Measurements from ENCODE around the gene WNT5B.

The WNT5B gene

GRCh38 chr12:1638203-1638602 lies 9.2 kb downstream of the WNT5B start:
- Histone ChIP-seq H3K4me1 (ENCODE audit: control insufficient read depth, insufficient read depth, low read length) (peaks cover 3% of the 10 kb centered on the region), H3K4me3 (ENCODE audit: low read length) (no peak overlapping the region), H3K36me3 (ENCODE audit: control insufficient read depth, insufficient read depth, low read length) (no peaks in the 10 kb centered on the region), H3K9ac (ENCODE audit: low read length) (no peak overlapping the region), H3K27me3 (ENCODE audit: control insufficient read depth, insufficient read depth, low read length) (peaks cover 5% of the 10 kb centered on the region), H3K9me3 (ENCODE audit: control insufficient read depth, low read length) (no peaks in the 10 kb centered on the region)

GRCh38 chr12:1639538-1639937 lies 10.5 kb downstream of the WNT5B start:
- Histone ChIP-seq H3K4me3 (ENCODE audit: low read length) (no peak overlapping the region), H3K36me3 (ENCODE audit: control insufficient read depth, insufficient read depth, low read length) (no peaks in the 10 kb centered on the region), H3K4me1 (ENCODE audit: control insufficient read depth, insufficient read depth, low read length) (peaks cover 3% of the 10 kb centered on the region), H3K9me3 (ENCODE audit: control insufficient read depth, low read length) (no peaks in the 10 kb centered on the region), H3K9ac (ENCODE audit: low read length) (peak overlapping the region; percentile 15), H3K27me3 (ENCODE audit: control insufficient read depth, insufficient read depth, low read length) (no peaks in the 10 kb centered on the region)

- Histone ChIP-seq H3K36me3 (ENCODE audit: control insufficient read depth, insufficient read depth, low read length) (no peaks in the 10 kb centered on the region), H3K9ac (ENCODE audit: low read length) (peak overlapping the region; percentile 15), H3K27me3 (ENCODE audit: control insufficient read depth, insufficient read depth, low read length) (no peaks in the 10 kb centered on the region), H3K9me3 (ENCODE audit: control insufficient read depth, low read length) (no peaks in the 10 kb centered on the region), H3K4me1 (ENCODE audit: control insufficient read depth, insufficient read depth, low read length) (peaks cover 3% of the 10 kb centered on the region), H3K4me3 (ENCODE audit: low read length) (no peak overlapping the region)
Observed at GRCh38 chr12:1640328-1641234, 11.6 kb downstream of the WNT5B start.

- Histone ChIP-seq H3K27me3 (ENCODE audit: control insufficient read depth, insufficient read depth, low read length) (no peaks in the 10 kb centered on the region), H3K4me1 (ENCODE audit: control insufficient read depth, insufficient read depth, low read length) (peaks cover 3% of the 10 kb centered on the region), H3K9me3 (ENCODE audit: control insufficient read depth, low read length) (no peaks in the 10 kb centered on the region), H3K4me3 (ENCODE audit: low read length) (no peak overlapping the region), H3K36me3 (ENCODE audit: control insufficient read depth, insufficient read depth, low read length) (no peaks in the 10 kb centered on the region), H3K9ac (ENCODE audit: low read length) (no peak overlapping the region)
Observed at GRCh38 chr12:1642513-1642912, 13.5 kb downstream of the WNT5B start.

GRCh38 chr12:1643043-1643442 lies 14.0 kb downstream of the WNT5B start:
- peaks cover 3% of the 10 kb centered on the region for H3K4me1 ChIP-seq (ENCODE audit: control insufficient read depth, insufficient read depth, low read length)
- no peak overlapping the region for H3K9ac ChIP-seq (ENCODE audit: low read length)

GRCh38 chr12:1643905-1644533 lies 15.0 kb downstream of the WNT5B start:
- no peaks in the 10 kb centered on the region for H3K9me3 ChIP-seq (ENCODE audit: control insufficient read depth, low read length)
- H3K36me3 ChIP-seq (ENCODE audit: control insufficient read depth, insufficient read depth, low read length), result no peaks in the 10 kb centered on the region
- H3K9ac ChIP-seq (ENCODE audit: low read length), result no peak overlapping the region
- H3K4me1 ChIP-seq (ENCODE audit: control insufficient read depth, insufficient read depth, low read length), result peaks cover 3% of the 10 kb centered on the region
- H3K27me3 ChIP-seq (ENCODE audit: control insufficient read depth, insufficient read depth, low read length), result no peaks in the 10 kb centered on the region
- no peak overlapping the region for H3K4me3 ChIP-seq (ENCODE audit: low read length)

More at GRCh38 chr12:1643043-1643442, 14.0 kb downstream of the WNT5B start:
- Histone ChIP-seq H3K36me3 (ENCODE audit: control insufficient read depth, insufficient read depth, low read length) (no peaks in the 10 kb centered on the region), H3K4me3 (ENCODE audit: low read length) (no peak overlapping the region), H3K27me3 (ENCODE audit: control insufficient read depth, insufficient read depth, low read length) (no peaks in the 10 kb centered on the region), H3K9me3 (ENCODE audit: control insufficient read depth, low read length) (no peaks in the 10 kb centered on the region)

GRCh38 chr12:1644534-1645438 lies 15.8 kb downstream of the WNT5B start:
- Histone ChIP-seq H3K36me3 (ENCODE audit: control insufficient read depth, insufficient read depth, low read length) (no peaks in the 10 kb centered on the region), H3K9me3 (ENCODE audit: control insufficient read depth, low read length) (no peaks in the 10 kb centered on the region), H3K27me3 (ENCODE audit: control insufficient read depth, insufficient read depth, low read length) (no peaks in the 10 kb centered on the region), H3K4me1 (ENCODE audit: control insufficient read depth, insufficient read depth, low read length) (peaks cover 3% of the 10 kb centered on the region), H3K4me3 (ENCODE audit: low read length) (no peak overlapping the region), H3K9ac (ENCODE audit: low read length) (no peak overlapping the region)

- no peak overlapping the region for H3K4me3 ChIP-seq (ENCODE audit: low read length)
- H3K9me3 ChIP-seq (ENCODE audit: control insufficient read depth, low read length), result no peaks in the 10 kb centered on the region
- no peaks in the 10 kb centered on the region for H3K36me3 ChIP-seq (ENCODE audit: control insufficient read depth, insufficient read depth, low read length)
- no peak overlapping the region for H3K9ac ChIP-seq (ENCODE audit: low read length)
- no peaks in the 10 kb centered on the region for H3K27me3 ChIP-seq (ENCODE audit: control insufficient read depth, insufficient read depth, low read length)
- peaks cover 3% of the 10 kb centered on the region for H3K4me1 ChIP-seq (ENCODE audit: control insufficient read depth, insufficient read depth, low read length)
Observed at GRCh38 chr12:1645819-1646218, 16.8 kb downstream of the WNT5B start.

GRCh38 chr12:1646569-1647284 lies 17.7 kb downstream of the WNT5B start:
- H3K4me3 ChIP-seq (ENCODE audit: low read length), result no peak overlapping the region
- no peak overlapping the region for H3K9ac ChIP-seq (ENCODE audit: low read length)
- no peaks in the 10 kb centered on the region for H3K9me3 ChIP-seq (ENCODE audit: control insufficient read depth, low read length)
- no peaks in the 10 kb centered on the region for H3K36me3 ChIP-seq (ENCODE audit: control insufficient read depth, insufficient read depth, low read length)
- H3K27me3 ChIP-seq (ENCODE audit: control insufficient read depth, insufficient read depth, low read length), result no peaks in the 10 kb centered on the region
- H3K4me1 ChIP-seq (ENCODE audit: control insufficient read depth, insufficient read depth, low read length), result peaks cover 3% of the 10 kb centered on the region

GRCh38 chr12:1647285-1647669 lies 18.2 kb downstream of the WNT5B start:
- H3K9ac ChIP-seq (ENCODE audit: low read length), result no peak overlapping the region
- no peaks in the 10 kb centered on the region for H3K4me1 ChIP-seq (ENCODE audit: control insufficient read depth, insufficient read depth, low read length)
- no peaks in the 10 kb centered on the region for H3K27me3 ChIP-seq (ENCODE audit: control insufficient read depth, insufficient read depth, low read length)
- no peaks in the 10 kb centered on the region for H3K36me3 ChIP-seq (ENCODE audit: control insufficient read depth, insufficient read depth, low read length)
- H3K4me3 ChIP-seq (ENCODE audit: low read length), result no peak overlapping the region
- no peaks in the 10 kb centered on the region for H3K9me3 ChIP-seq (ENCODE audit: control insufficient read depth, low read length)

- Histone ChIP-seq H3K9me3 (ENCODE audit: control insufficient read depth, low read length) (no peaks in the 10 kb centered on the region), H3K9ac (ENCODE audit: low read length) (no peak overlapping the region), H3K4me3 (ENCODE audit: low read length) (no peak overlapping the region), H3K4me1 (ENCODE audit: control insufficient read depth, insufficient read depth, low read length) (peaks cover 9% of the 10 kb centered on the region), H3K36me3 (ENCODE audit: control insufficient read depth, insufficient read depth, low read length) (no peaks in the 10 kb centered on the region), H3K27me3 (ENCODE audit: control insufficient read depth, insufficient read depth, low read length) (no peaks in the 10 kb centered on the region)
Observed at GRCh38 chr12:1650260-1650977, 21.4 kb downstream of the WNT5B start.

Data from mucosa of stomach (tissue), 1 donor.